HL-60/S4 treated with retinoic acid at 250 ng/mL for 4 days and 3 days (cell line): Measurements from ENCODE around the gene ABCA4.

Experiments
- in situ Hi-C: fragments of 300-500 bp; cut with MboI; formaldehyde crosslinking; loops from 2 replicates; pipeline ENCODE4 v1.7.0; 2022; ENCODE audit warnings: low sequenced_read_pairs

The ABCA4 gene

DNA sequence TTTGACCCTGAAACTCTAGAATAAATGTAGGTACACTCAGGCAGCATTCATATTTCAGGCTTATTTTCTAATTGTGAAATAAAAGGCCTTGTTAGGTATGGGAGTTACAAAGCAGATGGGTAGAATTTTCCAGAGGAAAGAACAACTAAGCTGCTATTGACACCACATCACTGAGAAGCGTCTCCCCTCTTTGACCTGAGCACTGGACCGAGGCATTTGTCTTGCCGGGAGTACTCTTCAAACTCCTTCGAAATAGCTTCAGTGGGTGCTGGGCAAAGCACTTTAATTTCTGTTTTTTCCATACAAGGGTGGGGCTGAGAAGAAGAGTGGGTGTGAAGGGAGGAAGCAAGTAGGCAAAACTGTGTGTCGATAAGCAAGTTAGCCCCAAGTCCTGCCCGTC, 36.4 kb downstream of the ABCA4 start:
- in situ Hi-C loops, result no loop called here

DNA sequence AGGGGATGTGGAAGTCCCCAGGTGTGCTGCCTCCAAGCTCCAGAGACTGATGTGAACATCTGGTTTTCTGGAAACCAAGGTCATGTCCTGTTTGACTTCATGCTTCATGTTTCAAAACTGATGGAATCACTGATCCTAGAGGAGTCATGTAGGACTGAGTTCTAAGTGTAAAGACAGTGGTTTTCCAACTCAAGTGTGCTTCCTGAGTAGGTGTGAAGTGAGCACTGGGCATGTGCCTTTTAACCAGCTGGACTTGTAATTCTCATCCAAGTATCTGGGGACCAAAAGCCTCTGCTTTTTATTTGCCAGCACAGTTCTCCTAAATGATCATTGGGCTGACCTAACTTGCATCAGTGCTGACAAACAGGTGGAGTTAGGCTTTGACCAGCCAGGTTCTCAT, 36.9 kb downstream of the ABCA4 start:
- in situ Hi-C loops, result no loop called here

DNA sequence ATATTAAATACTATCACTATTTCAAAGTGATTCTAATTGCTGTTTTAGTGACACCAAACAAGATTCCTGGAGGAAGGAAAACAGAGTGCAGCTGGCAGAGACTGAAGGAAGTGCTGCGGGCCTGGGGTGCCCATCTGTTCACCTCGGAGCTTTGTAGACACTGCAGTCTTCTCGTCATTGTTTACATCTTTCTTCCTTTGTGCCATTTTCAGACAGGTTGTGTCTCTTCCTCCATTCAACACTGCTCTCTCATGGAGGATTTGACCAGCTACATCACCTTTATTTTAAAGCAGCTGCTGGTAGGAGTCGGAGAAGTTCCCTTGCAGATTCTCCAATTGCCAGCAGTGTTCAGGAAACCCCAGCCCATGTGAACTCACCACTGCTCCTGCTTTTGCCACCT, 37.3 kb downstream of the ABCA4 start:
- in situ Hi-C loops, result no loop called here

DNA sequence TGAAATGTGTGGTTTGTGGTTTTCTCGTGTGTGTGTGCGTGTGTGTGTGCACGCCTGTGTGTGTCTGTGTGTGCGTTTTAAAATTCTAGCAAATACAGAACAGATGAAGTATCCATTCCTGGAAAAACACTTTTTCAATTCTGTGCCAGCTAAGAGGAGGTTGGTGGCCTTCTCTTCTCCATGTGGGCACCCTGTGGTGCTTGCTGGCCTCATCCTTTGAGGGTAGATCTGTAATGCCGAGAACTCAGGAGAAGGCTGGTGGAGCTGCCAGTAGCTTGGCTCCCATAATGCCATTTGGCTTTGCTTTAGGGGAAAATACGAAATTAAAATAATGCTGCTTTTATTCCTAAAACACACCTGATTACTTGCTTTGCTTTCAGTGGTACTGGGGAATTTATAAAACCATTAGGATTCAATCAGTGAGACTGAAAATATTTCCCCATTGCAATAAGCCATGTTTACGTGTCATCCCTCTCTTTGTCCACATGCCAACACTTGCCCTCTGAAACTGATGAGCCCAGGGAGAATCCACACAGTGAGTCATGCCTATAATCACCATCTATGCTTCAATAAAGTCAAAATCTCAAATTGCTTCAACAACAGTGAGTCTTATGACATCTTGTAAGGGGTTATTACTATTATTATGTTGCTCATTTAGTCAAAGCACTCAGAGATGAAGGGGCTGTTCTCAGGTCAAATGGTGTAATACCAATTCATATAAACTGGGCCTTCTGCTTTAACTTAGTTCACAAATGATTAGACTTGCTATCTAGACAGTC, 39.2 kb downstream of the ABCA4 start:
- in situ Hi-C loops, result no loop called here

DNA sequence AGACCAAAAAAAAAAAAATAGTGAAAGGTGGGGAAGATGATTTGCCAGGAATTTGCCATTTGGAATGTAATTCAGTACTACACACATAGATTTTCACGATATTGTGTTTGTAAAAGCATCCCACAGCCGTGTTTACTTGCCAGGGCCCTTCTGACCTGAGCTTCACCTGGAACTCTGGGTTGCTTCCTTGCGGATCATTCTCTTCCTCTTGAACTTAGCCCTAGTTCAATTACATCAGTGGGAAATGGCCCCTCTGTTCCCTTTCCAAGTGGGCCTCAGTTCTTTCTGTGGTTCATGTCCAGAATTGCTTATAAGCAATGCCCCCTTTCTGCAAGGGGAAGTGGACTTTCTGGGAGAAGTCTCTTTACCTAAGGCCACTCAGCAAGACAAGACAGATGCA, 41.0 kb downstream of the ABCA4 start:
- in situ Hi-C loops, result no loop called here

DNA sequence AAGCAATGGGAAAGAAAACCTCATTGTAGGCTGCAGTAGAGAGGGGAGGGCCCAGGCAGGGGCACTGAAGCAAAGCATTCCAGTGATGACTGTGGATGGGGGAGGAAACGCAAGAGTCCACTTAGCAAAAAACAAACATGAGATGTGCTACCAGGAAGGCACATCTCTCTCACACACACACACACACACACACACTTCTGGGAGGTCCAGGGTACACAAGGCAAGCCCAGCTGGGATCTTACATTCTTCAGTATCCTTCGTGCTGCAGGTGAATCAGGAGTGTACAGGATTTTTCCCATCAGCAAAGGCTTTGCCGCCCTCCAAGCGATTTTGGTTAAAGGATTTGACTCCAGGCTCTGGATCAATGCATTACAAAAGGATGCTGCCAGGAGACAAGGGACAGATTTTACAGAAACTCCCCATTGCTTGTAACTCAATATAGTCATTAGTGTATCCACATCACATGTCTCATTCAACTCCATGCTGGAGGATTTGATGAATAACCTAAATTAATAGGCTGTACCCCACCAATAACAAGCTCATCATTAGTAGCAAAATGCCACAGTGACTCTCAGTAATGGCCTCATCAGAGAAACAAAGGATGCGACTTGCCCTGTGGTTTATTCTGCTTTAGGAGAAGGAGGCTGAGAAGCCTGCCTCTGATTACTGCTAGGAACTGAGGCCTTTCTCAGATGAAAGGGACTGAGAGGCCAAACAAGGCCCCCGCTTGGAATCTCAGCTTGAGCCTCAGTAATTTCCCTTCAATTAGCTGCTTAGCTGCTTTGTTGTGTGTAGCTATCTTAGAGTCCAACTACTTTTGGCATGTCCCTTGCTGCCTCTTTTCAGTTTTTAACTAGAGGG, 41.6 kb downstream of the ABCA4 start:
- in situ Hi-C loops, result no loop called here

DNA sequence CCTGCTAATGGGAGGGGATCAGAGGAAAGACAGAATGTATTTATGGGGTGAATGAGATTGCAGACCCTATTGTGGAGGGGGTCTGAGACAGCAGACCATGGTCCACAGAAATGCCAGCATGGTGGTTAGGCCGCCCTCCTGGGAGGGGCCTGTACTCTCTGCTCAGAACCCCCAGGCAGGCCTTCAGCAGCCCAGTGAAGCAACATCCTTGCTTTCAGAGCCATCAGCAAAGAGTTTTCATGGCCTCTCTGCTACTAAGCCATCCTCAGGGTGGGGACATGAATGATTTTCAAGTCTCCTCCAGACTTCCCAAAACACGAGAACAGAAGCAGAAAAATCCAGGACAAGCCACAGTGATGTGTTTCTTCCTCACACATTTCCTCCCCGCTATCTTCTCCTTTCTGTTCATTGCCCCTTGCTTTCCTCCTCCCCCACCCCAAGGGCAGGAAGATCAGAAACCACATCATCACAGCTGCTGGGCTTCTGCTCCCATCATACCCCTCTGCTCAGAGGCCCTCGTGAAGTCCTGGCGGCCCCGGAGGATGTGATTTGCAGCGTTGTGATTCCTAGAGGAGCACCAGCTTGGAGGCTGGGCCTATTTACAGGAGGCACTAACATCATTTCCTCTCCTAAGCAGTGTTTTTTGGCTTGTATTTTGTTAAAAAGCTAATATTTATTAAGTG, 48.0 kb downstream of the ABCA4 start:
- in situ Hi-C loops, result loop anchor here (25.0 kb wide), 1 partner anchor 389 kb away; no protein-coding TSS in a partner anchor

DNA sequence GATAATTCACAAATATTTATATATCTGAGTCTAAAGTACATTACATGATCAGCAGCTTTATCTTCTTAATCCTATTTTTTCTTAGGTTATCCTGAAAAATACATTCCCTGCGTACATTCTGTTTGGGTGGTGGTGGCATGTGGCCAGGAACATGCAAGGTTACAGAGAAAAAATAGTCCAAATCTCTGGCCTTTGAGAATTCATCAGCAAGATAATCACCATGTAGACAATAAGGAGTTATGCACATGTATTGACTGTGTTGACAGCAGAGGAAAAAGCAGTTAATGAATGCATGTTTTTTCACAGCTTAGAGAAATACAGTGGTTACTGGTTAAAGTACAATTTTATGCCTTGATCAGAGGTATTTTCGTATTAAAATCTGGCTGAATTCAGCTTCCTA, 49.0 kb downstream of the ABCA4 start:
- in situ Hi-C loops, result loop anchor here (25.0 kb wide), 1 partner anchor 390 kb away; no protein-coding TSS in a partner anchor

DNA sequence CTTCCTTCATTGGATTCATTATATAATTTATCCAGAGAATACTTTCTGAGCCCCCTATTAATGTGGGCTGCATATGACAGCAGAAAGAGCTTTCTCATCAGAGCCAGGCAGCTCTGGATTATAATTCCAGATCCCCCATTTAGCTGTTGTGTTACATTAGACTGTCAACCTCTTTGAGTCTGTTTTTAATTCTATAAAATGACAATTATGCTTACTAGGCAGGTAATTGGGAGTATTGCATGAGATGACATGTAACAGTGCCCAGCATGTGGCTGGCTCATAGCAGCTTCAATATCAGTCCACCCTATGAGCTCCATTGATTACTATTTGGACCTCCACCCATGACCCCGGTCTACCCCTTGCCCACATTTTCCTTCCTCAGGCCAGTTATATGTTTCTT, 49.6 kb downstream of the ABCA4 start:
- in situ Hi-C loops, result loop anchor here (25.0 kb wide), 1 partner anchor 391 kb away; no protein-coding TSS in a partner anchor

DNA sequence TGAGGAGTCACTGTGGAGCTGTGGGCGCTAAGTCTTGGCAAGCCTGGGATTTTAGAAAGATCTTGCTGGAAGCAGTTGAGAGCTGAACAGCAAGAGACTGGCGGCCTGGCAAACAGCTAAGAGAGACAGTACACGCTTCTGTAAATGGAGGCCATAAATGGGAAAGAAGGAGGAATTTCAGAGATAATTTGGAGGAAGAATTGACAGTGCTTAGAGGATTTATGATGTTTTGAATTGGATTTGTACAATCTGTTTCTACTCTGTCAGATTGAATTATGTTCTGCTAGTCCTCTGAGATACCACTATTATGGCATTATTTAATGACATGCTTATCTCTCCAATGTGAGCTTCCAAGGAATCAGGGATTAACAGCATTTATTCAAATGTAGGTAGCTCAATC, 50.1 kb downstream of the ABCA4 start:
- in situ Hi-C loops, result loop anchor here (25.0 kb wide), 1 partner anchor 391 kb away; no protein-coding TSS in a partner anchor

DNA sequence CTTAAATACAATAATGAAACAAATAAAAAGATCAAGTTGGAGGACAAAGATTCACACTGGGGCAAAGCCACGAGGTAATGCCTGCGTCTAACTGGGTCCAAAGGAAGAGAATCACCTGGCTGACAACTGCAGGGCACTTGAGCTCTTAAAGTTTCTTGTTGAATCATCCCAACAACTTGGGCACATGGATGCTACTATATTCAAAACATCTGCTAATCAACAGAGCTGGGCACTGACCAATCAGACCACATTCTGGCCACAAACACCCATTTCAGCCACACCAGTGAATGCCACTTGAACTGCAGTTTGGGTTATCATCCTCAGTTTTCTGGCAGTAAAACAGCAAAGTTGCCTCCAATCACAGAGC, 51.0 kb downstream of the ABCA4 start:
- in situ Hi-C loops, result loop anchor here (10.0 to 25.0 kb wide), 2 partner anchors 392 to 735 kb away; no protein-coding TSS in a partner anchor

DNA sequence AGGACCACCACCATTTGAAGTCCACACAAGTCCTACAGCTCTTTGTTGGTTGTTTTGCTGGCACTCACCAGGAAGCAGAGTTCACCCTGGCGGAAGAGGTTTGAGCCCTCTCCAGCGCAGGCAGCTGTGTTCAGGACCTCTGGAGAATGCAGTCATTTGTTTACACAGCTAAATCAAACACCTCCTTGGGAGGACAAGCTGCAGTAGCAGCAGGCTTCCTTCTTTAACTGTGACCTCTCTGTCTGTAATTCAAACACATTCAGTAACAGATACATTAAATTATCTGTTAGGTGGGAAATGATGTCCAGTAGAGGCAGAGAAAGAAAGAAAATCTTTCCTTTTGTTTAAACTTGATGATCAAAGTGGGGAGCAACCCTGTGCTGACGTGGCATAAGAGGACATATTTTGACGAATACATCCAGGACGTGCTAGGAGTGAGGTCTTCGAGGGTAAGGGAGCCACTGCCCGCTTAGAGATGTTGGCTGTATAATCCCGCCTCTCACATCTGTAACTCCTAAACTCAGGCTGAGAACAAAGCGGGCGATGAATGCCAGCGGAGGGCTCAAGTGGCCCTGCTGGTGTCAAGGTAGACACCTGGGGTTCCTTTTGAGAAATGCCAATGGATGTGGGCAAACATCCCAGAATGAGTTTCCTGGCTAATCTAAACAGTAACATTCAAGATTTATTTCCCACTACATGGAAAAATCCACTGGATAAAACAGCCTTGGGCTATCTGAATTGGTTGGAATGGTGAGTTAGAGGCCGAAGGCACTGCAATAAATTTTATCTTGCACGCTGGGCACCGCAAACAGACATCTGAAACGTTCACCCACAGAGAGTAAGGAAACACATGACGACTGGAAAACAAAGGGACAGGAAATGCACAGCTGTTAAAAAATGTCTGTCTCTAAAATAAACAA, 51.7 kb downstream of the ABCA4 start:
- in situ Hi-C loops, result loop anchor here (10.0 to 25.0 kb wide), 2 partner anchors 393 to 736 kb away; no protein-coding TSS in a partner anchor

DNA sequence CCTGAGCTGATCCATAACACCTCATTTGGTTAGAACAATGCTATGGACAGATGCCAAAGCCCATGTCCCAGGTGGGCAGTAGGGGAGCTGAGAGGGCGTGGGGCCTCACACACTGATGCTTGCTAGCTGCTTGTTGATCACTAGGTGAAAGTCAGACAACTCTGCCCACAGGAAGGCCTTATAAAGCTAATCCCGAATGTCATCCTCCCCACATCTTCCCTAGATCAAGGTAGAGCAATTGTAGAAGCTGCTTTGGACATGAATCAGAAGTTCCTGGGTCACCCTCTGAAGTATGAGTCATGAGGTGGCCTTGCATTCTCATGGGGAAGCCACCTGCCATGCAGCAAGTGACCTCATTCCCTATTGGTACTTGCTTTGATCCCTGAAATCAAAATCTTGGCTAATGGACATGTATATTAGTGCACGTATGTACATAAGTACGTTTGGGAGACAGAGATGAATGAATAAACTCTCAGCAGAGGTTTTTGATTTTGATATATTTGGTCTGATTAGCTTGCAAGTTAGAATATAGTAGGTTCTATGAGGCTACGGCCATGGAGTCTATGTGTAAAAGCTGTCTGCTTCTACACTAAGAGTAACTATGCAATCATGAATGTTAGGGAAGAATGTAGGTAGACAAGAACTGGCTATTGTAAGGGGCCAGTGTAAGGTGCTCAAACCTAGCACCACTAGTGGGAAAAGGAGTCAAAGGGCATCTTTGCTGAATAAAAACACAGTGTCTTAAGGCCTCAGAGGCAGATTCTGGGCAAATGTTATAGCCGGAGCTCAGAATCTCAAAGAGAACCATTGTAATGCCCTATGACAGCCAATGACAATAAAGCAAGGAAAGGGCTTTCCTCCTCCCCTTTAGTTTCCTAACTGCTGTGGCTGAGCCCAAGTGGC, 52.6 kb downstream of the ABCA4 start:
- in situ Hi-C loops, result loop anchor here (10.0 to 25.0 kb wide), 2 partner anchors 394 to 736 kb away; no protein-coding TSS in a partner anchor

DNA sequence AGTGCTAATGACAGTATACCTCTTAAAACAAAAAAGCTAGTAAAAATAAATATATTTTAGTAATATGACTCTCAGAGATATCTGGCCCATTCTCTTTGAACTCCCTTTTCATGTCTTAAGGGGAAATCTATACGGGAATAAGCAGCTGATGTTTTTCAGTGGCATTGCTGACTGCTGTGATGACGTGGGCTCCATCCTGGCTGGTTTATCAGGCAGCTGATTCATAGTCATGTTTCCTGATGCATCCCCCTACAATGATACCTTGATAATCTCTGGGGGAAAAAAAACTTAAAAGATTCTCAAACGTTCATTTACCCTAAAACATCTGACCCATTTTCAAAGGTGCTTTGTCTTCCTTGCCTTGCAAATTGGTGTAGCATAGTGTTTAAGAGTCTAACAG, 53.8 kb downstream of the ABCA4 start:
- in situ Hi-C loops, result loop anchor here (10.0 to 25.0 kb wide), 2 partner anchors 395 to 738 kb away; no protein-coding TSS in a partner anchor

DNA sequence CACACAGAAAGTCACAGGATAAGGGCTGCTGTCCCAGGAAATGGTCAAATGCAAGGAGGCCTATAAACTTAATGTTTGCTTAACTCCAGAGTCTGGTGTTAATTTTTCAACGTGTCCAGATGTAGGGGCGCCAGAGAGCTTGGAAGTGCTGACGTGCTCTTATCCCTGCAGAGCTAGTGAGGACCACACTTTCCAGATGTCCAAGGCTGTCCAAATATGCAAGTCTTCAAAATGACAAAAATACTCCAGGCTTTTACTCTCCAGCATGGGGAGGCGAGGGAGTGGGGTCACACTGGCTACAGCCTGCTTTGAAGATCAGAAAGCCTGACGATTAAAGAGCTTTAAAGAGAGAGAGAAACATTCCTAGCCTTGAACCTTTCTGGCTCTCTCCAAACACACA, 57.6 kb downstream of the ABCA4 start:
- in situ Hi-C loops, result loop anchor here (10.0 to 25.0 kb wide), 2 partner anchors 399 to 741 kb away; no protein-coding TSS in a partner anchor

DNA sequence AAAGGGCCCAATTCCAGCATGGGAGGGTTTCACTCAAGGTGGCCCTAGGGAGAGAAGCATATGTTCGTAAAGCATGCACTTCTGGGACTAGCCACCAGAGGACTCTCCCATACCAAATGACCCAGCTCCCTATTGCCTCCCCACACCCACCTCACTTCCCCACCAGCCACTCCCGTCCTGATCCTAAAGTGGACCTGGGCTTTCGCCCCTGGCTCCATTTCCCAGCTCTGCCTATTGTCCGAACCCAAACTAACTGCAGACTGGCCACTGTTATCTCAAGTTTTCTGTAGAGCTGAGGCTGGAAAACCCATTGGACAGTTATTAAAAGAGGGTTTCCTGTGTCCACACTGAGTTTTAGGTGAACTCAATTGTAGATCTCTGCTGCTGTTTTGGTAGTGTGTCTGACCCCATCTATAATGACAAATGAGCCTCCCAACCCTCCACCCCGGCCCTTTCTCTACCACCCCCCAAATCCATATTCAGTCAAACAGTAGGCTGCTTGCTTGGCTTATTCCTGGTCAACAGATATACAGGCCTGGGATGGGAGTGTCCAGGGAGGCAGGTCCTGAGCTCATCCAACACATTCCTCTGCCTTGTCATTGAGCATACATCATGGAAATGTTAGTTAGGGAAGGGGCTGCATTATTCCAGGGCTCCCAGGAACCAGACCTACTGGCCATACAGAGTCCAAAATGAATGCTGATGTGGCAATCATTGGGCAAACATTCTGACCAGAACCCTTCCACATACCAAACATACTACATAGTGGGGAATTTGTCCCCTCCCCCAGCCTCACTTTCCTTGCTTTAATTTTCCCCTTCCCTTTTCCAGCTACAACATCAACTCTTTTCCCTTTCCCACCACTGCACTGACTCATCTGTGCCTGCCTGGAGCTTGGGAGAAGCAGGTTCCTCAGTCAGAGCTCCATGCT, 59.2 kb downstream of the ABCA4 start:
- in situ Hi-C loops, result loop anchor here (10.0 to 25.0 kb wide), 2 partner anchors 401 to 743 kb away; no protein-coding TSS in a partner anchor

DNA sequence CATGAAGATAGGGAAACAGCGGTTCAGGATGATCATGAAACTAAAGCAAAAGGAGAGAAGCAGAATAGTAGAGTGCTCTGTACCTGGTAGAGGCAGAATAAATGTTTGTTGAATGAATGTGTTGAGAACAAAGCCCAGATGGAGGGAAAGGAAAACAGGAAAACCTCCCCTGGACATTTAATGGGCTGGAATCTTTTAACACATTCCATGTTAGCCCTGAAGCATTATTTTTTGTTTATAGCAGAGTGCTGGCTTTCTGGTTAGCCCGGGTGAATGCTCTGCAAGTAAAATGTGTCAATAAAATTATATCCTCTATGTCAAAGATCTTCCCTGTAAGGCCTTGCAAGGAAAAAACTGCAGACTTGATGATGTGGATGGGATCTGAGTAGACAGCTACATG, 60.2 kb downstream of the ABCA4 start:
- in situ Hi-C loops, result loop anchor here (10.0 to 25.0 kb wide), 2 partner anchors 402 to 744 kb away; no protein-coding TSS in a partner anchor
